PC-3 (cell line): ENCODE measurements around the gene TUFT1.

Experiments
- CTCF ChIP-seq: fragments of 300-600 bp; sonication (generic); conservative IDR thresholded peaks from 2 replicates; pipeline ENCODE4 v1.5.1; 2017; ENCODE audit warnings: antibody characterized with exemption, low read depth, mild to moderate bottlenecking, low read length
- EZH2 ChIP-seq: fragments of 300-600 bp; sonication (generic); IDR thresholded peaks from one replicate; pipeline ENCODE4 v1.6.1; 2017; ENCODE audit warnings: antibody characterized with exemption, mild to moderate bottlenecking, low read length; ENCODE audit not compliant: unreplicated experiment

GRCh38 chr1:151581921-151582320 is 41.8 kb downstream of the TUFT1 start:
- TF ChIP-seq CTCF (no peak), EZH2 (no peak)
